Caco-2 (cell line): ENCODE results near the gene KATNAL2. TPM values are rescaled to one million over a fixed set of nuclear protein-coding genes. Genes with fewer than 3 reads are reported as not detected.

Experiments used
- BruUV-seq: library from RNA; stranded (reverse); fragments of 400-500 nt; replicated peaks from 2 replicates; lab custom pipeline; 2021; lab: Mats Ljungman, UMichigan
- CTCF ChIA-PET: fragments of 300-600 bp; sonication (Branson Sonifier 250); formaldehyde crosslinking; loops from one replicate; lab custom pipeline; 2022; ENCODE audit warnings: antibody characterized with exemption; lab: Charles Lee
- POLR2A ChIA-PET: fragments of 300-600 bp; sonication (Branson Sonifier 250); formaldehyde crosslinking; loops from one replicate; lab custom pipeline; 2022; ENCODE audit warnings: antibody characterized with exemption; lab: Charles Lee
- DNase-seq, 2 experiments: peaks; one replicate each; pipeline versions ENCODE4 v3.0.0 to v3.0.0-alpha.2; 2020 to 2022
- H3K27me3 ChIP-seq: replicated peaks from 2 replicates; pipeline ENCODE4 v1.6.0; 2011; ENCODE audit warnings: low read length; ENCODE audit not compliant: control insufficient read depth, insufficient read depth
- H3K36me3 ChIP-seq: 2 replicates; pipeline ENCODE4 v1.5.1; 2011; ENCODE audit warnings: low read length; ENCODE audit not compliant: control insufficient read depth, insufficient read depth
- H3K4me1 ChIP-seq: fragments of 250-450 bp; sonication (Bioruptor Pico); 2 replicates; pipeline ENCODE4 v1.5.1; 2020; ENCODE audit warnings: mild to moderate bottlenecking
- H3K4me3 ChIP-seq: 2 replicates; pipeline ENCODE4 v1.5.1; 2011; ENCODE audit warnings: low read depth, mild to moderate bottlenecking, control low read depth, low read length
- H3K9me3 ChIP-seq: fragments of 250-450 bp; sonication (Bioruptor Pico); 2 replicates; pipeline ENCODE4 v1.5.1; 2020; ENCODE audit warnings: mild to moderate bottlenecking, moderate library complexity
- H3K27ac Mint-ChIP-seq: one replicate; pipeline ENCODE4 v1.8.0; 2022; ENCODE audit warnings: mixed read lengths; ENCODE audit not compliant: unreplicated experiment
- H3K27me3 Mint-ChIP-seq: one replicate; pipeline ENCODE4 v1.8.0; 2022; ENCODE audit warnings: mixed read lengths; ENCODE audit not compliant: insufficient read depth, unreplicated experiment
- H3K36me3 Mint-ChIP-seq: one replicate; pipeline ENCODE4 v1.8.0; 2022; ENCODE audit warnings: mild to moderate bottlenecking, mixed read lengths; ENCODE audit not compliant: insufficient read depth, unreplicated experiment
- H3K4me1 Mint-ChIP-seq: one replicate; pipeline ENCODE4 v1.8.0; 2022; ENCODE audit warnings: low read depth, mixed read lengths; ENCODE audit not compliant: unreplicated experiment
- H3K4me3 Mint-ChIP-seq: one replicate; pipeline ENCODE4 v1.8.0; 2022; ENCODE audit warnings: mild to moderate bottlenecking, moderate library complexity, mixed read lengths; ENCODE audit not compliant: unreplicated experiment
- H3K9me3 Mint-ChIP-seq: one replicate; pipeline ENCODE4 v1.8.0; 2022; ENCODE audit warnings: mixed read lengths; ENCODE audit not compliant: unreplicated experiment
- intact Hi-C: fragments of 100-400 bp; cut with micrococcal nuclease; formaldehyde crosslinking; loops from one replicate; pipeline ENCODE4 v1.10.0; 2022; ENCODE audit not compliant: unreplicated experiment
- total RNA-seq: library from RNA; stranded (reverse); gene quantifications from 2 replicates; pipeline ENCODE4 v1.2.3, GENCODE V29; 2022
- TF ChIP-seq, protein P1 (sequence below), 2 experiments: fragments of 200-600 bp in 1 of 2; IDR thresholded peaks; 1 replicate in 1 of 2; 2 replicates in 1 of 2; pipeline versions ENCODE4 v1.5.1 to v1.8.0; 2011 to 2022; ENCODE audit warnings: antibody characterized with exemption in 1 of 2, control low read depth in 1 of 2, inconsistent platforms in 1 of 2, low read depth in 1 of 2, low read length in 1 of 2, mild to moderate bottlenecking in 1 of 2, moderate library complexity in 1 of 2; ENCODE audit not compliant: insufficient read depth in 1 of 2, severe bottlenecking in 1 of 2, unreplicated experiment in 1 of 2

The KATNAL2 gene
- total RNA-seq, 1 experiment from 2014 or later, result not detected

- ChIA-PET POLR2A (no interaction called here), CTCF (no interaction called here)
- no peaks in the 10 kb centered on the region for H3K27me3 ChIP-seq
- Mint-ChIP-seq H3K27ac (no peak overlapping the region), H3K27me3 (no peaks in the 10 kb centered on the region), H3K9me3 (no peaks in the 10 kb centered on the region), H3K36me3 (no peaks in the 10 kb centered on the region), H3K4me3 (no peak overlapping the region), H3K4me1 (no peaks in the 10 kb centered on the region)
- no peaks in the 10 kb centered on the region for H3K36me3 ChIP-seq
- DNase-seq, result no peak
- BruUV-seq, result no TSS peak
- no peak overlapping the region for H3K4me3 ChIP-seq
- TF ChIP-seq, protein P1, sequence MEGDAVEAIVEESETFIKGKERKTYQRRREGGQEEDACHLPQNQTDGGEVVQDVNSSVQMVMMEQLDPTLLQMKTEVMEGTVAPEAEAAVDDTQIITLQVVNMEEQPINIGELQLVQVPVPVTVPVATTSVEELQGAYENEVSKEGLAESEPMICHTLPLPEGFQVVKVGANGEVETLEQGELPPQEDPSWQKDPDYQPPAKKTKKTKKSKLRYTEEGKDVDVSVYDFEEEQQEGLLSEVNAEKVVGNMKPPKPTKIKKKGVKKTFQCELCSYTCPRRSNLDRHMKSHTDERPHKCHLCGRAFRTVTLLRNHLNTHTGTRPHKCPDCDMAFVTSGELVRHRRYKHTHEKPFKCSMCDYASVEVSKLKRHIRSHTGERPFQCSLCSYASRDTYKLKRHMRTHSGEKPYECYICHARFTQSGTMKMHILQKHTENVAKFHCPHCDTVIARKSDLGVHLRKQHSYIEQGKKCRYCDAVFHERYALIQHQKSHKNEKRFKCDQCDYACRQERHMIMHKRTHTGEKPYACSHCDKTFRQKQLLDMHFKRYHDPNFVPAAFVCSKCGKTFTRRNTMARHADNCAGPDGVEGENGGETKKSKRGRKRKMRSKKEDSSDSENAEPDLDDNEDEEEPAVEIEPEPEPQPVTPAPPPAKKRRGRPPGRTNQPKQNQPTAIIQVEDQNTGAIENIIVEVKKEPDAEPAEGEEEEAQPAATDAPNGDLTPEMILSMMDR (IDR thresholded peaks at IDR 0.05; ENCODE audit: insufficient read depth in 1 of 2, low read depth in 1 of 2, low read length in 1 of 2, severe bottlenecking in 1 of 2, unreplicated experiment in 1 of 2), result no peak
- H3K9me3 ChIP-seq, result no peaks in the 10 kb centered on the region
- H3K4me1 ChIP-seq, result no peaks in the 10 kb centered on the region
- intact Hi-C loops, result no loop called here
Observed at GRCh38 chr18:47121146-47121545, 203.7 kb downstream of the KATNAL2 start.

GRCh38 chr18:47141289-47141688 lies 223.9 kb downstream of the KATNAL2 start:
- Histone ChIP-seq H3K4me1 (no peaks in the 10 kb centered on the region), H3K4me3 (no peak overlapping the region), H3K27me3 (no peaks in the 10 kb centered on the region), H3K9me3 (no peaks in the 10 kb centered on the region), H3K36me3 (no peaks in the 10 kb centered on the region)
- H3K27ac Mint-ChIP-seq, result no peak overlapping the region
- H3K36me3 Mint-ChIP-seq, result no peaks in the 10 kb centered on the region
- no peaks in the 10 kb centered on the region for H3K27me3 Mint-ChIP-seq
- no peak for DNase-seq
- ChIA-PET POLR2A (no interaction called here), CTCF (no interaction called here)
- BruUV-seq, result no TSS peak
- H3K4me1 Mint-ChIP-seq, result no peaks in the 10 kb centered on the region
- intact Hi-C loops, result no loop called here
- no peak overlapping the region for H3K4me3 Mint-ChIP-seq
- TF ChIP-seq, protein P1 (IDR thresholded peaks at IDR 0.05; ENCODE audit: insufficient read depth in 1 of 2, low read depth in 1 of 2, low read length in 1 of 2, severe bottlenecking in 1 of 2, unreplicated experiment in 1 of 2), result no peak
- H3K9me3 Mint-ChIP-seq, result no peaks in the 10 kb centered on the region

DNA sequence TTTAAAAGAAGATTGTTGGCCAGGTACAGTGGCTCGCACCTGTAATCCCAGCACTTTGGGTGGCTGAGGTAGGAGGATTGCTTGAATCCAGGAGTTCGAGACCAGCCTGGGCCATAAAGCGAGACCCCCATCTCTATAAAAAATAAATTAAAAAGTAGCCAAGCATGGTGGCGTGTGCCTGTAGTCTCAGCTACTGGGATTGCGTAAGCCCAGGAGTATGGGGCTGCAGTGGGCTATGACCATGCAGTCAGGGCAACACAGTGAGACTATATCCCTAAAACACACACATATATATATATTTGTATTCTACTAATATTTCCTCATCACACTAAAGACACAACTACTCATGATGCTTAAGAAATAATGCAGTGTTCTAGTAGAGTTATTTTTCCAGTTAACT lies 225.8 kb downstream of the KATNAL2 start:
- Mint-ChIP-seq H3K4me3 (no peak overlapping the region), H3K4me1 (no peaks in the 10 kb centered on the region), H3K27ac (no peak overlapping the region), H3K27me3 (no peaks in the 10 kb centered on the region), H3K36me3 (no peaks in the 10 kb centered on the region), H3K9me3 (no peaks in the 10 kb centered on the region)
- DNase-seq, result no peak
- intact Hi-C loops, result no loop called here
- no peaks in the 10 kb centered on the region for H3K36me3 ChIP-seq
- ChIA-PET CTCF (no interaction called here), POLR2A (no interaction called here)
- H3K4me1 ChIP-seq, result no peaks in the 10 kb centered on the region
- BruUV-seq, result no TSS peak
- H3K27me3 ChIP-seq, result no peaks in the 10 kb centered on the region
- H3K4me3 ChIP-seq, result no peak overlapping the region
- no peaks in the 10 kb centered on the region for H3K9me3 ChIP-seq
- TF ChIP-seq, protein P1 (IDR thresholded peaks at IDR 0.05; ENCODE audit: insufficient read depth in 1 of 2, low read depth in 1 of 2, low read length in 1 of 2, severe bottlenecking in 1 of 2, unreplicated experiment in 1 of 2), result no peak
